Thyroid gland (tissue), 4 donors: ENCODE data around the gene FOXP1.

Experiments
- POLR2A ChIP-seq, 2 donors: fragments of 450-650 bp; IDR thresholded peaks; one replicate each; pipeline ENCODE4 v1.6.1; 2017; ENCODE audit warnings: antibody characterized with exemption in 2 of 2, mild to moderate bottlenecking in 2 of 2, moderate library complexity in 1 of 2
- TF ChIP-seq, protein P1 (sequence below), 6 experiments: fragments of 200-600 bp in 3 of 6; fragments of 450-650 bp in 3 of 6; sonication (generic) in 3 of 6; IDR thresholded peaks; one replicate each; pipeline ENCODE4 v1.5.1; 2016 to 2019; ENCODE audit warnings: antibody characterized with exemption in 6 of 6, mild to moderate bottlenecking in 2 of 6, inconsistent platforms in 1 of 6, moderate library complexity in 1 of 6

- TF ChIP-seq, protein P1, sequence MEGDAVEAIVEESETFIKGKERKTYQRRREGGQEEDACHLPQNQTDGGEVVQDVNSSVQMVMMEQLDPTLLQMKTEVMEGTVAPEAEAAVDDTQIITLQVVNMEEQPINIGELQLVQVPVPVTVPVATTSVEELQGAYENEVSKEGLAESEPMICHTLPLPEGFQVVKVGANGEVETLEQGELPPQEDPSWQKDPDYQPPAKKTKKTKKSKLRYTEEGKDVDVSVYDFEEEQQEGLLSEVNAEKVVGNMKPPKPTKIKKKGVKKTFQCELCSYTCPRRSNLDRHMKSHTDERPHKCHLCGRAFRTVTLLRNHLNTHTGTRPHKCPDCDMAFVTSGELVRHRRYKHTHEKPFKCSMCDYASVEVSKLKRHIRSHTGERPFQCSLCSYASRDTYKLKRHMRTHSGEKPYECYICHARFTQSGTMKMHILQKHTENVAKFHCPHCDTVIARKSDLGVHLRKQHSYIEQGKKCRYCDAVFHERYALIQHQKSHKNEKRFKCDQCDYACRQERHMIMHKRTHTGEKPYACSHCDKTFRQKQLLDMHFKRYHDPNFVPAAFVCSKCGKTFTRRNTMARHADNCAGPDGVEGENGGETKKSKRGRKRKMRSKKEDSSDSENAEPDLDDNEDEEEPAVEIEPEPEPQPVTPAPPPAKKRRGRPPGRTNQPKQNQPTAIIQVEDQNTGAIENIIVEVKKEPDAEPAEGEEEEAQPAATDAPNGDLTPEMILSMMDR (IDR thresholded peaks at IDR 0.05): no peak
- no peak for TF ChIP-seq POLR2A (IDR thresholded peaks at IDR 0.05)
Observed at GRCh38 chr3:71183549-71183948, 400.0 kb downstream of the FOXP1 start.
